Ovary (tissue), 9 donors: ENCODE results near the gene CEP72. TPM values are rescaled to one million over a fixed set of nuclear protein-coding genes. Genes with fewer than 3 reads are reported as not detected.
A peak's percentile ranks its signal among the peaks of the same experiment; 100 is the strongest.
"Not testable (repeated sequence)": the region's sequence is repeated elsewhere in the genome, so short reads cannot be mapped to it uniquely, and the experiment has no call there.

Experiments
- DNase-seq, 5 donors: peaks; one replicate each; pipeline ENCODE4 v3.0.0-alpha.2; 2019 to 2020
- H3K27ac ChIP-seq, 2 donors: fragments of 200-600 bp; one replicate each; pipeline versions ENCODE4 v1.5.1 to v1.8.0; 2019 to 2022
- H3K27me3 ChIP-seq: fragments of 200-600 bp; one replicate; pipeline ENCODE4 v1.8.0; 2022
- H3K36me3 ChIP-seq: fragments of 200-600 bp; sonication (generic); one replicate; pipeline ENCODE4 v1.5.1; 2019
- H3K4me1 ChIP-seq: one replicate; pipeline ENCODE4 v1.8.1; 2013; ENCODE audit warnings: mild to moderate bottlenecking, moderate library complexity; ENCODE audit not compliant: insufficient read depth
- H3K4me3 ChIP-seq: fragments of 200-600 bp; sonication (generic); one replicate; pipeline ENCODE4 v1.5.1; 2017
- H3K9me3 ChIP-seq, 2 donors: fragments of 200-600 bp in 1 of 2; sonication (generic) in 1 of 2; one replicate each; pipeline versions ENCODE4 v1.5.1 to v1.8.1; 2013 to 2019; ENCODE audit warnings: mild to moderate bottlenecking in 1 of 2, moderate library complexity in 1 of 2
- CTCF ChIP-seq, 3 donors: fragments of 450-650 bp in 2 of 3; fragments of 200-600 bp in 1 of 3; IDR thresholded peaks; one replicate each; pipeline versions ENCODE4 v1.5.1 to v1.8.0; 2016 to 2022; ENCODE audit warnings: antibody characterized with exemption in 3 of 3, mild to moderate bottlenecking in 1 of 3
- EP300 ChIP-seq: sonication (generic); formaldehyde crosslinking; IDR thresholded peaks from one replicate; pipeline ENCODE4 v1.6.1; 2017; ENCODE audit warnings: antibody characterized with exemption
- POLR2A ChIP-seq: fragments of 450-650 bp; IDR thresholded peaks from one replicate; pipeline ENCODE4 v1.6.1; 2017; ENCODE audit warnings: antibody characterized with exemption, mild to moderate bottlenecking, moderate library complexity
- WGBS, 3 donors: extraction: QIAGEN DNeasy Blood & Tissue Kit in 1 of 3; methylation state at CpG; one replicate each; pipeline versions ENCODE4 v1.1.5 to v1.1.7; 2013 to 2017; 5-methylcytosine and 5-hydroxymethylcytosine counted together
- intact Hi-C, 4 donors: fragments of 100-400 bp; cut with DNase I; formaldehyde crosslinking; loops; one replicate each; pipeline versions ENCODE4 v1.11.0 to v1.15.1; 2022 to 2023
- polyA plus RNA-seq, 2 donors: library from polyadenylated mRNA; stranded (reverse); fragments of 200-250 nt in 1 of 2; fragments of 350-450 nt in 1 of 2; fragmentation: Illumina TruSeq in 1 of 2; extraction: RNeasy Lipid Tissue Mini Kit (QIAGEN cat#74804) in 1 of 2; gene quantifications; one replicate each; pipeline ENCODE4 v1.2.3, GENCODE V29; 2013 to 2014
- total RNA-seq, 7 donors: library from RNA; depleted of rRNA in 2 of 7; stranded (reverse); fragments of >200 nt in 2 of 7; fragmentation: NEBNext Ultra II Directional in 3 of 7; extraction: Animal tissue kit (Norgen Biotek cat#: 25700) in 3 of 7; gene quantifications; one replicate each; pipeline versions ENCODE4 v1.1.0 to v1.2.4, GENCODE V29; 2016 to 2023
- donor health status: DM: no; HTN: no; CAD: no; lungs with moderate emphysema.
- donor health status: DM: no; HTN: no; CAD: no.
- donor health status: Bipolar disorder and iron deficiency.
- donor health status: DM: yes; HTN: yes; CAD: no.
- donor health status: DM: no; HTN: no; CAD: no.
- donor health status: DM: yes; HTN: yes; CAD: no.

Gene CEP72
- total and polyA plus RNA-seq, 9 donors, result 1.6 to 11.2 (median 7.7) TPM

DNA sequence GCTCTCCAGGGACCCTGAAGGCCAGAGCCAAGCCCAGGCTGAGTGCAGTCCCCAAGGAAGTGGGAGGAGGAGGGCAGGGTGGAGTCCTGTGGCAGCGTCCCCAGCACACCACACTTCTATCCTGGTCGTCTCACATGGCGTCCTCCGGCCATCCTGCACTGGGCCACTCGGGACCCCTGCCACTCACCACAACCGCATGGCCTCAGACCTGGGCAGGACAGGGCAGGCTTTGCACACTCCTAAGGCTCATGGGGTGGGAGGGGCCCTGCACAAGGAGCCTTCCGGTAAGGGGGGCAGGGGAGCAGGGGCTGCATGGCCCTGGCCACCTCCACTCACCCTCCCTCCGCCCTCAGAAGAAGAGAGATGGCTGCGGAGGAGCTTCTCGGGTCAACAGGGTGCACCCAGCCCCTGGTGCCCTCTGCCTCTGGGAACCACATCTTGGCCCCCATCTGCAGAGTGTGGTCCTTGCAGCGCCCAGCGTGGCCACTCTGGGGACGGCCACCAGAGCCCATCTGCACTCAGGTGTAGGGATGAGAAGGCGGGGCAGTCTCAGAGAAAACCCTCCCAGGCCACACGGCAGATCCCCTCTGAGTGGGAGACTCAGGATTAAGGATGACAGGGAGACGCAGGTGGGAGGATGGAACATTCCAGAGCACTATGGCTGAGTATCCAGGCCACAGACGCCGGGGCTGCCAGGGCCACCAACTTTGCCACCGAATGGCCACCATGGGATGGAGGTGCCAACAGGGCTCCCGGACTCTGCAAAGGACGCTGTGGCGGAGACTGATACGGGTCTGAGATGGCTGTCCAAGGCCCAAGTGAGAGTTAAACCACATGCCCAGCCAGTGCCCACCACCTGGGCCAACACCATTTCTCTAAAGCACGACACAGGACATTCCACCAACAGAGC lies 73.4 kb downstream of the CEP72 start:
- TF ChIP-seq EP300, result no peak
- TF ChIP-seq POLR2A, result no peak
- TF ChIP-seq CTCF (IDR thresholded peaks at IDR 0.05), result no peak
- H3K27ac ChIP-seq, result no peak overlapping the region
- no peaks in the 10 kb centered on the region for H3K27me3 ChIP-seq
- H3K4me3 ChIP-seq, result no peak overlapping the region
- H3K4me1 ChIP-seq, result no peaks in the 10 kb centered on the region
- DNase-seq, result peak in 2 of 5 donors; percentile 8 to 9
- intact Hi-C loops, result no loop called here
- no peaks in the 10 kb centered on the region for H3K9me3 ChIP-seq
- 77 to 89% (median 85%) methylated on average over 23 to 24 of the region's 24 CpGs for WGBS, 3 donors
- no peaks in the 10 kb centered on the region for H3K36me3 ChIP-seq

DNA sequence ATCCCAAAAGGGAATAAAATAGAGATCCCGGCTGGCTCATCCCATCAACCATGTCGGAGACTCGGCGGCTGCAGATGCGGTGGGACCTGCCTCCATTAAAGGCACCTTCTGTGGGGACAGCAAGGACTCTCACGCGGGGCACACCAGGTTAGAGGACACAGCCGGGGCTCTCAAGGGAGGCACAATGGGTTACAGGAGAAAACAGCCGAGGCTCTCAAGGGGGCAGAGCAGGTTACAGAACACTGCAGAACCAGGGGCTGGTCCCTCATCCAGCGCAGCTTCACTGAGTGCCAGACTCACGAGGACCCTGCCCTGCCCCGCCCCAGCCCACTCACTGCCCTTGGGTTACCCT lies 74.0 kb downstream of the CEP72 start:
- H3K9me3 ChIP-seq, H3K27ac ChIP-seq, H3K4me3 ChIP-seq, DNase-seq, H3K36me3 ChIP-seq, H3K4me1 ChIP-seq, H3K27me3 ChIP-seq, intact Hi-C loops: not testable (repeated sequence)
- 82 to 94% (median 92%) methylated on average over 11 to 12 of the region's 12 CpGs for WGBS, 3 donors

- 68 to 83% (median 73%) methylated on average over 7 to 11 of the region's 12 CpGs for WGBS, 3 donors
Observed at GRCh38 chr5:686936-687335, 74.8 kb downstream of the CEP72 start.

GRCh38 chr5:688348-689010 lies 76.3 kb downstream of the CEP72 start:
- 79 to 90% (median 83%) methylated on average over 17 to 19 of the region's 30 CpGs for WGBS, 3 donors
- H3K36me3 ChIP-seq, intact Hi-C loops, H3K4me3 ChIP-seq, DNase-seq, H3K4me1 ChIP-seq, H3K27ac ChIP-seq, H3K9me3 ChIP-seq, H3K27me3 ChIP-seq: not testable (repeated sequence)

More at GRCh38 chr5:686936-687335, 74.8 kb downstream of the CEP72 start:
- H3K9me3 ChIP-seq, intact Hi-C loops, H3K4me1 ChIP-seq, H3K4me3 ChIP-seq, H3K36me3 ChIP-seq, H3K27me3 ChIP-seq, DNase-seq, H3K27ac ChIP-seq: not testable (repeated sequence)

GRCh38 chr5:690293-690692 lies 78.2 kb downstream of the CEP72 start:
- intact Hi-C loops, H3K4me3 ChIP-seq, H3K4me1 ChIP-seq, H3K27me3 ChIP-seq, H3K27ac ChIP-seq, H3K36me3 ChIP-seq, DNase-seq, H3K9me3 ChIP-seq: not testable (repeated sequence)
- no CpG with 5 or more reads among the region's 12 CpGs for WGBS, 3 donors

DNA sequence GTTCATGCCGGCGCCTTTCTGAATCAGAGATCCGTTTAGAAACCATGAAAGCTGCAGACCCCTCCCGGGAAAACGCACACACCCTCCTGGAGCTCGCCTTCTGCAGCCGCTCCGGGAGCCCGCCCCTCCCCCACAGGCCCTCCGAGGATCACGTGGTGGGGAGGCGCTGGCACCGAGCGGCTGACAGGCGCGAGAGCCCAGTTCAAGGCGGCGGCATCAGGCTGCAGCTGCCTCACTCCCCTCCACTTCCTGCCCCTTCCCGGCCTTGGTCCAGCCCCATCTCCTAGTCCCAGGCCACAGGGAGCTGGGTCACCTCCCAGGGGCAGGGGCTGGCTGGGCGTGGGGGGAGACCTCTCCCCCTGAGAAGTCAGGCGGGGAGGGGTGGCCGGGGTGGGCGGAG lies 78.9 kb downstream of the CEP72 start:
- H3K4me1 ChIP-seq, H3K27ac ChIP-seq, H3K4me3 ChIP-seq, H3K9me3 ChIP-seq, H3K27me3 ChIP-seq, intact Hi-C loops, H3K36me3 ChIP-seq: not testable (repeated sequence)
- peak in 2 of 5 donors; percentile 34 to 38 for DNase-seq
- WGBS, 3 donors, result 2% methylated on average over 14 of the region's 23 CpGs; no CpG with 5 or more reads in 2 of the 3 donors
